ENCODE results near the gene STARD13.

DNA sequence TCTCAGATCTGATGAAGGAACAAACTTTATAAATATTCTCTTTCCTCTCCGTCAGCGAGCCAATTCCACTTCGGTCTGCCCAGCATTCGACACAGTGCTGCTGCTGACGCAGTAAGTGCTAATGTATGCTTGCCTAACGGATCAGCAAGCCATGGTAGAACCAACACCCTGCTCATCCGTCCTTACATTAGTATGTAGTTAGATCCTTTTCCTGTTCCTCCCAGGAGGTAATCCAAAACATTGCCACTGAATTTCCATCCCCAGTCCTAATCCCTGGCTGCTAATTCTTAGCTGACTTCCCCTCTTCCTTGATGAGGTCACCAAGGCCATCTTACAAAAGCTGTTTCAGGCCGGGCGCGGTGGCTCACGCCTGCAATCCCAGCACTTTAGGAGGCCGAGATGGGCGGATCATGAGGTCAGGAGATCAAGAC, 88.0 kb downstream of the STARD13 start:
- TF ChIP-seq, protein P1, sequence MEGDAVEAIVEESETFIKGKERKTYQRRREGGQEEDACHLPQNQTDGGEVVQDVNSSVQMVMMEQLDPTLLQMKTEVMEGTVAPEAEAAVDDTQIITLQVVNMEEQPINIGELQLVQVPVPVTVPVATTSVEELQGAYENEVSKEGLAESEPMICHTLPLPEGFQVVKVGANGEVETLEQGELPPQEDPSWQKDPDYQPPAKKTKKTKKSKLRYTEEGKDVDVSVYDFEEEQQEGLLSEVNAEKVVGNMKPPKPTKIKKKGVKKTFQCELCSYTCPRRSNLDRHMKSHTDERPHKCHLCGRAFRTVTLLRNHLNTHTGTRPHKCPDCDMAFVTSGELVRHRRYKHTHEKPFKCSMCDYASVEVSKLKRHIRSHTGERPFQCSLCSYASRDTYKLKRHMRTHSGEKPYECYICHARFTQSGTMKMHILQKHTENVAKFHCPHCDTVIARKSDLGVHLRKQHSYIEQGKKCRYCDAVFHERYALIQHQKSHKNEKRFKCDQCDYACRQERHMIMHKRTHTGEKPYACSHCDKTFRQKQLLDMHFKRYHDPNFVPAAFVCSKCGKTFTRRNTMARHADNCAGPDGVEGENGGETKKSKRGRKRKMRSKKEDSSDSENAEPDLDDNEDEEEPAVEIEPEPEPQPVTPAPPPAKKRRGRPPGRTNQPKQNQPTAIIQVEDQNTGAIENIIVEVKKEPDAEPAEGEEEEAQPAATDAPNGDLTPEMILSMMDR (IDR thresholded peaks at IDR 0.05) = no peak
- no peak for TF ChIP-seq POLR2A (IDR thresholded peaks at IDR 0.05)
